Adrenal gland (tissue), 5 donors: ENCODE results near the gene ADH7.

Source experiments
- POLR2A ChIP-seq, 2 donors: fragments of 450-650 bp; IDR thresholded peaks; one replicate each; pipeline ENCODE4 v1.6.1; 2017; ENCODE audit warnings: antibody characterized with exemption in 2 of 2, mild to moderate bottlenecking in 2 of 2, moderate library complexity in 1 of 2
- TF ChIP-seq, protein P1 (sequence below), 6 experiments: fragments of 450-650 bp in 4 of 6; fragments of 200-600 bp in 2 of 6; sonication (generic) in 1 of 6; IDR thresholded peaks; 1 replicate in 5 of 6; 2 replicates in 1 of 6; pipeline versions ENCODE4 v1.5.1 to v1.8.0; 2016 to 2021; ENCODE audit warnings: antibody characterized with exemption in 6 of 6, mild to moderate bottlenecking in 2 of 6, moderate library complexity in 1 of 6
- donor health status: DM: no; HTN: no; CAD: no.

DNA sequence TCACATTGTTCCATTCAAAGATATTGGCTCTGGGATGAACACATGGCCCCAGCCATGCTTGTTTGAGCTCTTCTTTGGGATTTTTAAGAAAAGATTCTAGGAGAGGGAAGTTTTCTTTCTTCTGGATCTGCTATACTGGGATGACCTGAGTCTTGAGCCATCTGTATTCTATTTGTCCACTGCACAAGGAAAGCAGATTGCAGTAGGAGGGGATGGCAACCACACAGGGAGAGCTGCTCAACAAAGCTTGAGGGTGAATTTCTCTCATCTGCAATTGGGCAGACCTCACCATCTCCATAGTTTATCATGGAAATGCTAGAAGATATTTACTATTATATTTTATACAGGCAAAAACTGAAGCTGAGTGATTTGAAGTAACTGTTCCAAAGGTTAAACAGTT, 34.3 kb downstream of the ADH7 start:
- TF ChIP-seq, protein P1, sequence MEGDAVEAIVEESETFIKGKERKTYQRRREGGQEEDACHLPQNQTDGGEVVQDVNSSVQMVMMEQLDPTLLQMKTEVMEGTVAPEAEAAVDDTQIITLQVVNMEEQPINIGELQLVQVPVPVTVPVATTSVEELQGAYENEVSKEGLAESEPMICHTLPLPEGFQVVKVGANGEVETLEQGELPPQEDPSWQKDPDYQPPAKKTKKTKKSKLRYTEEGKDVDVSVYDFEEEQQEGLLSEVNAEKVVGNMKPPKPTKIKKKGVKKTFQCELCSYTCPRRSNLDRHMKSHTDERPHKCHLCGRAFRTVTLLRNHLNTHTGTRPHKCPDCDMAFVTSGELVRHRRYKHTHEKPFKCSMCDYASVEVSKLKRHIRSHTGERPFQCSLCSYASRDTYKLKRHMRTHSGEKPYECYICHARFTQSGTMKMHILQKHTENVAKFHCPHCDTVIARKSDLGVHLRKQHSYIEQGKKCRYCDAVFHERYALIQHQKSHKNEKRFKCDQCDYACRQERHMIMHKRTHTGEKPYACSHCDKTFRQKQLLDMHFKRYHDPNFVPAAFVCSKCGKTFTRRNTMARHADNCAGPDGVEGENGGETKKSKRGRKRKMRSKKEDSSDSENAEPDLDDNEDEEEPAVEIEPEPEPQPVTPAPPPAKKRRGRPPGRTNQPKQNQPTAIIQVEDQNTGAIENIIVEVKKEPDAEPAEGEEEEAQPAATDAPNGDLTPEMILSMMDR (IDR thresholded peaks at IDR 0.05), result no peak
- TF ChIP-seq POLR2A (IDR thresholded peaks at IDR 0.05), result no peak
